Occipital lobe (tissue), 3 donors: ENCODE results near the gene MAGIX. TPM values are rescaled to one million over a fixed set of nuclear protein-coding genes. Genes with fewer than 3 reads are reported as not detected.

Source experiments
- DNase-seq: peaks from one replicate; lab custom pipeline; 2025; lab: John Stamatoyannopoulos, UW
- small RNA-seq: library from RNA; depleted of rRNA; stranded (forward); fragments of <200 nt; gene quantifications from one replicate; pipeline ENCODE3, GENCODE V24; 2014
- total RNA-seq: library from RNA; depleted of rRNA; stranded (reverse); fragments of >200 nt; gene quantifications from one replicate; pipeline ENCODE4 v1.2.3, GENCODE V29; 2014

The MAGIX gene
- total RNA-seq, 1 donor from 2014 or later: 3.4 TPM

GRCh38 chrX:49204709-49205108 is 42.2 kb downstream of the MAGIX start:
- peak; percentile 57 for DNase-seq

- no peak for DNase-seq
Observed at GRCh38 chrX:49205443-49205842, 42.9 kb downstream of the MAGIX start.

- no peak for DNase-seq
Observed at GRCh38 chrX:49206543-49206942, 44.0 kb downstream of the MAGIX start.

- DNase-seq: no peak
Observed at GRCh38 chrX:49208399-49208798, 45.8 kb downstream of the MAGIX start.

GRCh38 chrX:49209434-49210251 is 47.1 kb downstream of the MAGIX start:
- DNase-seq: peak; percentile 24

- DNase-seq: no peak
Observed at GRCh38 chrX:49210406-49210805, 47.8 kb downstream of the MAGIX start.

- no peak for DNase-seq
Observed at GRCh38 chrX:49211074-49211473, 48.5 kb downstream of the MAGIX start.

GRCh38 chrX:49212209-49212608 is 49.7 kb downstream of the MAGIX start:
- no peak for DNase-seq

GRCh38 chrX:49212861-49213260 is 50.3 kb downstream of the MAGIX start:
- no peak for DNase-seq

GRCh38 chrX:49214416-49214815 is 51.9 kb downstream of the MAGIX start:
- no peak for DNase-seq

- no peak for DNase-seq
Observed at GRCh38 chrX:49214996-49215526, 52.5 kb downstream of the MAGIX start.

Small RNA genes lying within 50 kb of the gene (small RNA-seq; reads per million reads assigned to genes)
- not detected for gene RN7SL262P

Other genes with a start within 250 kb of the MAGIX start
- gene PIM2, start 243.7 kb upstream of the MAGIX start, total RNA-seq: 10.6 TPM
- gene OTUD5, start 205.2 kb upstream of the MAGIX start, total RNA-seq: 18.1 TPM
- 1.1 TPM for gene KCND1, start 190.9 kb upstream of the MAGIX start, total RNA-seq
- gene GRIPAP1, start 160.5 kb upstream of the MAGIX start, total RNA-seq: 29.9 TPM
- 8.1 TPM for gene TFE3, start 119.4 kb upstream of the MAGIX start, total RNA-seq
- gene CCDC120, start 103.8 kb upstream of the MAGIX start, total RNA-seq: 2.0 TPM
- 3.0 TPM for gene PRAF2, start 88.8 kb upstream of the MAGIX start, total RNA-seq
- 23.9 TPM for gene WDR45, start 82.9 kb upstream of the MAGIX start, total RNA-seq
- 18.2 TPM for gene GPKOW, start 39.0 kb upstream of the MAGIX start, total RNA-seq
- gene PLP2, start 9.1 kb downstream of the MAGIX start, total RNA-seq: 0.62 TPM
- 0.47 TPM for gene PRICKLE3, start 23.6 kb downstream of the MAGIX start, total RNA-seq
- 158 TPM for gene SYP, start 37.4 kb downstream of the MAGIX start, total RNA-seq
- not detected for gene CACNA1F, start 70.6 kb downstream of the MAGIX start, total RNA-seq
- gene CCDC22, start 72.7 kb downstream of the MAGIX start, total RNA-seq: 5.6 TPM
- gene FOXP3, start 102.0 kb downstream of the MAGIX start, total RNA-seq: 0.16 TPM
- gene PPP1R3F, start 107.0 kb downstream of the MAGIX start, total RNA-seq: 12.6 TPM
- not detected for gene GAGE10, start 140.9 kb downstream of the MAGIX start, total RNA-seq
- not detected for gene GAGE12J, start 159.3 kb downstream of the MAGIX start, total RNA-seq
- gene GAGE13, start 168.8 kb downstream of the MAGIX start, total RNA-seq: not detected